ENCODE measurements around the gene GKN2.

The GKN2 gene

GRCh38 chr2:68940369-68940768, 12.3 kb downstream of the GKN2 start:
- H3K9ac ChIP-seq (ENCODE audit: low read length) = no peak overlapping the region
- H3K4me2 ChIP-seq (ENCODE audit: low read depth, low read length) = no peak overlapping the region
- no peaks in the 10 kb centered on the region for H4K20me1 ChIP-seq (ENCODE audit: insufficient read depth, low read length)
- no peaks in the 10 kb centered on the region for H3K36me3 ChIP-seq (replicated peaks; ENCODE audit: insufficient read depth, low read length)
- H3K4me1 ChIP-seq (ENCODE audit: low read length) = no peaks in the 10 kb centered on the region; the same call in 1 of the 2 replicates
- no peak overlapping the region for H3K27ac ChIP-seq (ENCODE audit: low read length)
- TF ChIP-seq CTCF (IDR thresholded peaks at IDR 0.05; ENCODE audit: low read length) (no peak), EZH2phosphoT487 (IDR thresholded peaks at IDR 0.05; ENCODE audit: low read length) (no peak), EZH2 (optimal IDR thresholded peaks at IDR 0.05; ENCODE audit: low read depth, low read length) (no peak)
- H2AFZ ChIP-seq (ENCODE audit: low read length) = no peak overlapping the region
- no peak for DNase-seq
- H3K79me2 ChIP-seq (ENCODE audit: low read length) = no peaks in the 10 kb centered on the region
- H3K9me2 ChIP-seq (replicated peaks; ENCODE audit: insufficient read depth, low read length) = no peaks in the 10 kb centered on the region
- H3K9me3 ChIP-seq (replicated peaks; ENCODE audit: insufficient read depth, low read length) = no peaks in the 10 kb centered on the region
- H3F3A ChIP-seq (ENCODE audit: insufficient read depth, low read length) = no peaks in the 10 kb centered on the region
- no peak overlapping the region for H3K4me3 ChIP-seq (ENCODE audit: low read length)
- H3K27me3 ChIP-seq (replicated peaks; ENCODE audit: insufficient read depth, low read length) = no peaks in the 10 kb centered on the region

GRCh38 chr2:68939962-68940361, 12.7 kb downstream of the GKN2 start:
- TF ChIP-seq EZH2phosphoT487 (IDR thresholded peaks at IDR 0.05; ENCODE audit: low read length) (no peak), EZH2 (optimal IDR thresholded peaks at IDR 0.05; ENCODE audit: low read depth, low read length) (no peak), CTCF (IDR thresholded peaks at IDR 0.05; ENCODE audit: low read length) (no peak)
- Histone ChIP-seq H3F3A (ENCODE audit: insufficient read depth, low read length) (no peaks in the 10 kb centered on the region), H3K36me3 (replicated peaks; ENCODE audit: insufficient read depth, low read length) (no peaks in the 10 kb centered on the region), H3K4me2 (ENCODE audit: low read depth, low read length) (no peak overlapping the region), H3K4me3 (ENCODE audit: low read length) (no peak overlapping the region), H2AFZ (ENCODE audit: low read length) (no peak overlapping the region), H3K9me3 (replicated peaks; ENCODE audit: insufficient read depth, low read length) (no peaks in the 10 kb centered on the region), H3K27me3 (replicated peaks; ENCODE audit: insufficient read depth, low read length) (no peaks in the 10 kb centered on the region), H3K79me2 (ENCODE audit: low read length) (no peaks in the 10 kb centered on the region), H3K4me1 (ENCODE audit: low read length) (no peaks in the 10 kb centered on the region; the same call in 1 of the 2 replicates), H4K20me1 (ENCODE audit: insufficient read depth, low read length) (no peaks in the 10 kb centered on the region), H3K27ac (ENCODE audit: low read length) (no peak overlapping the region), H3K9me2 (replicated peaks; ENCODE audit: insufficient read depth, low read length) (no peaks in the 10 kb centered on the region), H3K9ac (ENCODE audit: low read length) (no peak overlapping the region)
- no peak for DNase-seq

GRCh38 chr2:68938938-68939337, 13.8 kb downstream of the GKN2 start:
- Histone ChIP-seq H2AFZ (ENCODE audit: low read length) (no peak overlapping the region), H3K9me2 (replicated peaks; ENCODE audit: insufficient read depth, low read length) (no peaks in the 10 kb centered on the region), H3F3A (ENCODE audit: insufficient read depth, low read length) (no peaks in the 10 kb centered on the region), H3K27me3 (replicated peaks; ENCODE audit: insufficient read depth, low read length) (no peaks in the 10 kb centered on the region), H3K79me2 (ENCODE audit: low read length) (no peaks in the 10 kb centered on the region), H3K4me1 (ENCODE audit: low read length) (no peaks in the 10 kb centered on the region; the same call in 1 of the 2 replicates), H3K4me3 (ENCODE audit: low read length) (no peak overlapping the region), H3K27ac (ENCODE audit: low read length) (no peak overlapping the region), H3K9ac (ENCODE audit: low read length) (no peak overlapping the region), H3K9me3 (replicated peaks; ENCODE audit: insufficient read depth, low read length) (no peaks in the 10 kb centered on the region), H4K20me1 (ENCODE audit: insufficient read depth, low read length) (no peaks in the 10 kb centered on the region), H3K4me2 (ENCODE audit: low read depth, low read length) (no peak overlapping the region), H3K36me3 (replicated peaks; ENCODE audit: insufficient read depth, low read length) (no peaks in the 10 kb centered on the region)
- no peak for TF ChIP-seq CTCF (IDR thresholded peaks at IDR 0.05; ENCODE audit: low read length)
- TF ChIP-seq EZH2phosphoT487 (IDR thresholded peaks at IDR 0.05; ENCODE audit: low read length) = no peak
- no peak for TF ChIP-seq EZH2 (optimal IDR thresholded peaks at IDR 0.05; ENCODE audit: low read depth, low read length)
- DNase-seq = no peak
